ENCODE results near the gene DOCK6. TPM values are rescaled to one million over a fixed set of nuclear protein-coding genes. Genes with fewer than 3 reads are reported as not detected.

The DOCK6 gene
- total and polyA plus RNA-seq, 12 donors: 27.6 to 73.3 (median 40.2) TPM

DNA sequence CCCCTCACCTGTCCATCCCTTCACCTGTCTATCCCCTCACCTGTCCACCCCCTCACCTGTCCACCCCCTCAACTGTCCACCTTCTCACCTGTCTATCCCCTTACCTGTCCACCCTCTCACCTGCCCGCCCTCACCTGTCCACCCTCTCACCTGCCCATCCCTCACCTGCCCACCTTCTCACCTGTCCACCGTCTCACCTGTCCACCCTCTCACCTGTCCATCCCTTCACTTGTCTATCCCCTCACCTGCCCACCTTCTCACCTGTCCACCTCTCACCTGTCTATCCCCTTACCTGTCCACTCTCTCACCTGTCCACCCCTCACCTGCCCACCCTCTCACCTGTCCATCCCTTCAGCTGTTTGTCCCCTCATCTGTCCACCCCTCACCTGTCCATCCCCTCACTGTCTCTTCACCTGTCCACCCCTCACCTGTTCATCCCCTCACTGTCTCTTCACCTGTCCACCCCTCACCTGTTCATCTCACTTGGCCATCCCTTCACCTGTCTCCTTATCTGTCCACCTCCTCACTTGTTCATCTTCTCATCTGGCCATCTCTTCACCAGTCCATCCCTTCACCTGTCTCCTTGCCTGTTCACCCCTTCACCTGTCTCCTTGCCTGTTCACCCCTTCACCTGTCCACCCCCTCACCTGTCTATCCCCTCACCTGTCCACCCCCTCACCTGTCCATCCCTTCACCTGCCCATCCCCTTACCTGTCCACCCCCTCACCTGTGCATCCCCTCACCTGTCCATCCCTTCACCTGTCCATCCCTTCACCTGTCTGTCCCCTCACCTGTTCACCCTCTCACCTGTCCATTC lies 52.3 kb downstream of the DOCK6 start:
- DNase-seq (no peak), ATAC-seq (no peak)
- Histone ChIP-seq H3K27me3 (no peaks in the 10 kb centered on the region), H3K9me3 (no peaks in the 10 kb centered on the region), H3K36me3 (peaks cover 0 to 94% (median 42%) of the 10 kb centered on the region in 9 donors), H3K4me1 (peaks cover under 1 to 7% (median 4%) of the 10 kb centered on the region in 9 donors), H3K4me3 (no peak overlapping the region), H3K27ac (no peak overlapping the region)
- intact Hi-C loops (cut with DNase I): loop anchor here in 5 of 10 donors (5.0 to 10.0 kb wide), 2 partner anchors 173 to 175 kb away; no protein-coding TSS in a partner anchor
- WGBS, 2 donors: 77 to 90% methylated on average over 2 of the region's 2 CpGs
- TF ChIP-seq, protein P1, sequence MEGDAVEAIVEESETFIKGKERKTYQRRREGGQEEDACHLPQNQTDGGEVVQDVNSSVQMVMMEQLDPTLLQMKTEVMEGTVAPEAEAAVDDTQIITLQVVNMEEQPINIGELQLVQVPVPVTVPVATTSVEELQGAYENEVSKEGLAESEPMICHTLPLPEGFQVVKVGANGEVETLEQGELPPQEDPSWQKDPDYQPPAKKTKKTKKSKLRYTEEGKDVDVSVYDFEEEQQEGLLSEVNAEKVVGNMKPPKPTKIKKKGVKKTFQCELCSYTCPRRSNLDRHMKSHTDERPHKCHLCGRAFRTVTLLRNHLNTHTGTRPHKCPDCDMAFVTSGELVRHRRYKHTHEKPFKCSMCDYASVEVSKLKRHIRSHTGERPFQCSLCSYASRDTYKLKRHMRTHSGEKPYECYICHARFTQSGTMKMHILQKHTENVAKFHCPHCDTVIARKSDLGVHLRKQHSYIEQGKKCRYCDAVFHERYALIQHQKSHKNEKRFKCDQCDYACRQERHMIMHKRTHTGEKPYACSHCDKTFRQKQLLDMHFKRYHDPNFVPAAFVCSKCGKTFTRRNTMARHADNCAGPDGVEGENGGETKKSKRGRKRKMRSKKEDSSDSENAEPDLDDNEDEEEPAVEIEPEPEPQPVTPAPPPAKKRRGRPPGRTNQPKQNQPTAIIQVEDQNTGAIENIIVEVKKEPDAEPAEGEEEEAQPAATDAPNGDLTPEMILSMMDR (IDR thresholded peaks at IDR 0.05): no peak

DNA sequence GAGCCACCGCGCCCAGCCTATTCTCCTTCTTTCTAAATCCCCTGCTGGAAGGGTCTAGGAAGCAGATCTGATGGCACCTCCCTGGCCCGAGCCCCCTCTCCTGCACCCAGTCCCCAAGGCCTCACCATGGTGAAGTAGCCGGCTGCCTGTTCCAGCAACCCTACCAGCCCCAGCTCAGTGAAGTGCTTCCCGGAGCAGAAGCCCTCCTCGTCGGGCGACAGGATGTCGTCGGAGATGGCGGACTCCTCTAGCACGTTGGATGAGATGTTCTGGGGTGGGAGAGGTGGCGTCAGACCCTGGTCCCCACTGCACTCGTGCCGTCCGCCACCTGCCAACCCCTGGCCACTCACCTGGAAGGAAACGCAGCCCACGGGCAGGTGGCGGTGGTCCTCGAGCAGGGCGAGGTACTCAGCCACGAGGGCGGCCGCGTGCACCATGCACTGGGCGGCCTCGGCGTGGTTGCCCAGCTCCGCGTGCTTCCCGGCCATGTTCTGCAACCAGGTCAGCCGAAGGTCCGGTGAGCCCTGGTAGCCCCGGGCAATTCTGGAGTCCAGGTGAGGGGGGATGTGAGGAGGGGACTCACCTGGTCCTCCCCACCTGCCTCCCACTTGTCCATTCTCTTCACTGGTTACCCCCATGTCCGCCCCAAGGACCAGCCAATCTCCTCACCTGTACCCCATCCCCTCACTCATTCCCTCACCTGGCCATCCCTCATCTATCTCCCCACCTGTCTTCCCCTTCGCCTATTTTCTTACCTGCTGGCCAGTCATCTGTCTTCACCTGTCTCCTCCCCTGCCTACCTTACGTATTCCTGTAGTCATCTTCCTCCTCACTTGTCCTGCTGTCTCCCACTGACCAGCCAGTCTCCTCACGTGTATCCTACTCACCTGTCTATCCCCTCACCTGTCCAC lies 53.5 kb downstream of the DOCK6 start:
- intact Hi-C loops (cut with DNase I): loop anchor here in 5 of 10 donors (5.0 to 10.0 kb wide), 2 partner anchors 172 to 174 kb away; no protein-coding TSS in a partner anchor
- WGBS, 2 donors: 84 to 87% methylated on average over 34 to 38 of the region's 38 CpGs
- no peak for DNase-seq
- Histone ChIP-seq H3K27ac (no peak overlapping the region), H3K27me3 (no peaks in the 10 kb centered on the region), H3K9me3 (no peaks in the 10 kb centered on the region), H3K36me3 (peaks cover 0 to 93% (median 33%) of the 10 kb centered on the region in 9 donors), H3K4me3 (no peak overlapping the region), H3K4me1 (peaks cover 6 to 19% (median 15%) of the 10 kb centered on the region in 9 donors)
- TF ChIP-seq, protein P1 (IDR thresholded peaks at IDR 0.05): no peak
- ATAC-seq: no peak

DNA sequence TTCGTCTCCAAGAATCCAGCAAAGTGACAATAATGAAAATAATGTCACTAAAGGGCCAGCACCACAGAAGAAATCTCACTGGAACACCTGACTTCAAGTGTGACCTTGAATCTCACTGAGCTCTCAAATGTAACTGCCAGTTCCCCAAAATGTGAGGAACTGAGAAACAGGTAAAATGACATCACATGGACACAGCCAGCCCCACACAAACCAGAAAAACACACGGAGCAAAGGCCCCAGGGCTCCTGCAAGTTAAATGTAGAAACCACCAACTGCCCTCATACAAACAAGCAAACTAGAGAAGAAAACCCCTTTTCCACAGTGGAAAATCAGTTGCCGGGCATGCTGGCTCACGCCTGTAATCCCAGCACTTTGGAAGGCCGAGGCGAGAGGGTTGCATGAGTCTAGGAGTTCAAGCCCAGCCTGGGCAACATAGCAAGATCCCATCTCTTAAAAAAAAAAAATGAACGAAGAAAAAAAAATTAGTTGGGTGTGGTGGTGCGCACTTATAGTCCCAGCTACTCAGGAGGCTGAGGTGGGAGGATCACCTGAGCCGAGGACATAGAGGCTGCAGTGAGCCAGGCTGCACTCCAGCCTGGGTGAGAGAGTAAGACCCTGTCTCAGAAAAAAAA lies 56.3 kb downstream of the DOCK6 start:
- H3K36me3 ChIP-seq: peaks cover 0 to 92% (median 30%) of the 10 kb centered on the region in 9 donors
- TF ChIP-seq, protein P1 (IDR thresholded peaks at IDR 0.05): no peak
- H3K4me3 ChIP-seq: no peak overlapping the region
- intact Hi-C loops (cut with DNase I): loop anchor here in 6 of 10 donors (2.0 to 10.0 kb wide), 3 partner anchors 69 to 171 kb away; no protein-coding TSS in a partner anchor
- no peaks in the 10 kb centered on the region for H3K27me3 ChIP-seq
- WGBS, 2 donors: 89 to 90% methylated on average over 9 of the region's 9 CpGs
- DNase-seq (no peak), ATAC-seq (no peak)
- peak overlapping the region in 5 of 10 donors; percentile 15 to 92 (median 42) for H3K27ac ChIP-seq
- H3K9me3 ChIP-seq: no peaks in the 10 kb centered on the region
- H3K4me1 ChIP-seq: peaks cover 13 to 34% (median 26%) of the 10 kb centered on the region in 9 donors
